Esophagus muscularis mucosa (tissue), 4 donors: ENCODE data around the gene MGAT5B. TPM values are rescaled to one million over a fixed set of nuclear protein-coding genes. Genes with fewer than 3 reads are reported as not detected.

Experiments
- DNase-seq: peaks from one replicate; pipeline ENCODE4 v3.0.0-alpha.2; 2017; ENCODE audit errors: extremely low spot score
- H3K27ac ChIP-seq, 4 donors: fragments of 200-600 bp; sonication (generic); replicated peaks in 1 of 4; 1 replicate in 3 of 4; 2 replicates in 1 of 4; pipeline ENCODE4 v1.5.1; 2016 to 2019; ENCODE audit warnings: mild to moderate bottlenecking in 1 of 4
- H3K27me3 ChIP-seq, 4 donors: fragments of 200-600 bp; sonication (generic); one replicate each; pipeline versions ENCODE4 v1.5.1 to v1.6.0; 2016 to 2019
- H3K36me3 ChIP-seq, 4 donors: fragments of 200-600 bp; sonication (generic); one replicate each; pipeline ENCODE4 v1.5.1; 2016 to 2019
- H3K4me1 ChIP-seq, 4 donors: fragments of 200-600 bp; sonication (generic); one replicate each; pipeline ENCODE4 v1.5.1; 2016 to 2019
- H3K4me3 ChIP-seq, 4 donors: fragments of 200-600 bp; sonication (generic); 1 replicate in 2 of 4; 2 replicates in 2 of 4; pipeline ENCODE4 v1.5.1; 2016 to 2019; ENCODE audit warnings: mild to moderate bottlenecking in 4 of 4, moderate library complexity in 1 of 4
- H3K9me3 ChIP-seq, 4 donors: fragments of 200-600 bp; sonication (generic); 1 replicate in 3 of 4; 2 replicates in 1 of 4; pipeline ENCODE4 v1.5.1; 2016 to 2019
- CTCF ChIP-seq, 3 experiments: fragments of 200-600 bp in 2 of 3; fragments of 450-650 bp in 1 of 3; sonication (generic) in 2 of 3; IDR thresholded peaks; one replicate each; pipeline ENCODE4 v1.5.1; 2017 to 2019; ENCODE audit warnings: antibody characterized with exemption in 3 of 3, mild to moderate bottlenecking in 2 of 3, moderate library complexity in 1 of 3
- EP300 ChIP-seq: sonication (generic); formaldehyde crosslinking; IDR thresholded peaks from one replicate; pipeline ENCODE4 v1.6.1; 2017; ENCODE audit warnings: antibody characterized with exemption
- POLR2A ChIP-seq: fragments of 450-650 bp; IDR thresholded peaks from one replicate; pipeline ENCODE4 v1.6.1; 2017; ENCODE audit warnings: antibody characterized with exemption, moderate library complexity, mild to moderate bottlenecking, low read depth
- POLR2AphosphoS5 ChIP-seq, 2 donors: sonication (generic); formaldehyde crosslinking; IDR thresholded peaks; one replicate each; pipeline ENCODE4 v1.6.1; 2017; ENCODE audit warnings: antibody characterized with exemption in 2 of 2
- WGBS: methylation state at CpG from one replicate; pipeline ENCODE4 v1.1.5; 2018; 5-methylcytosine and 5-hydroxymethylcytosine counted together
- intact Hi-C: fragments of 100-400 bp; cut with DNase I; formaldehyde crosslinking; loops from one replicate; pipeline ENCODE4 v1.15.1; 2023
- total RNA-seq, 4 donors: library from RNA; depleted of rRNA; stranded (reverse); fragments of >200 nt; gene quantifications; one replicate each; pipeline versions ENCODE4 v1.1.0 to v1.2.1, GENCODE V29; 2016

Gene MGAT5B
- total RNA-seq, 4 donors from 2014 or later = under 0.01 to 1.7 (median 0.43) TPM

GRCh38 chr17:76927982-76928381 is 59.8 kb downstream of the MGAT5B start:
- Histone ChIP-seq H3K4me3 (no peak overlapping the region), H3K9me3 (no peaks in the 10 kb centered on the region), H3K36me3 (no peaks in the 10 kb centered on the region), H3K27me3 (peaks cover 0 to 18% (median 0%) of the 10 kb centered on the region in 4 donors), H3K27ac (no peak overlapping the region), H3K4me1 (peaks cover 0 to 15% (median 8%) of the 10 kb centered on the region in 4 donors)
- DNase-seq = no peak
- no peak for TF ChIP-seq POLR2A
- no peak for TF ChIP-seq CTCF (IDR thresholded peaks at IDR 0.05)
- no peak for TF ChIP-seq POLR2AphosphoS5 (IDR thresholded peaks at IDR 0.05)
- WGBS = 88% methylated on average over 4 of the region's 4 CpGs
- intact Hi-C loops = no loop called here

GRCh38 chr17:76929148-76929547 is 60.9 kb downstream of the MGAT5B start:
- no peak for DNase-seq
- no peaks in the 10 kb centered on the region for H3K9me3 ChIP-seq
- no peak overlapping the region for H3K4me3 ChIP-seq
- intact Hi-C loops = no loop called here
- WGBS = 91% methylated on average over 3 of the region's 3 CpGs
- H3K4me1 ChIP-seq = peaks cover 0 to 15% (median 8%) of the 10 kb centered on the region in 4 donors
- peaks cover 0 to 7% (median 0%) of the 10 kb centered on the region in 4 donors for H3K27me3 ChIP-seq
- H3K36me3 ChIP-seq = no peaks in the 10 kb centered on the region
- TF ChIP-seq POLR2A (no peak), EP300 (no peak), POLR2AphosphoS5 (IDR thresholded peaks at IDR 0.05) (no peak), CTCF (IDR thresholded peaks at IDR 0.05) (no peak)
- H3K27ac ChIP-seq = no peak overlapping the region

- Histone ChIP-seq H3K27ac (no peak overlapping the region), H3K4me1 (peaks cover 0 to 15% (median 8%) of the 10 kb centered on the region in 4 donors), H3K4me3 (no peak overlapping the region), H3K27me3 (peaks cover 0 to 2% (median 0%) of the 10 kb centered on the region in 4 donors), H3K9me3 (no peaks in the 10 kb centered on the region), H3K36me3 (no peaks in the 10 kb centered on the region)
- 69% methylated on average over 2 of the region's 2 CpGs for WGBS
- no peak for TF ChIP-seq POLR2AphosphoS5 (IDR thresholded peaks at IDR 0.05)
- DNase-seq = no peak
- intact Hi-C loops = no loop called here
Measured at GRCh38 chr17:76929601-76930000, 61.4 kb downstream of the MGAT5B start.

- no peak for DNase-seq
- H3K27me3 ChIP-seq = no peaks in the 10 kb centered on the region
- TF ChIP-seq POLR2AphosphoS5 (IDR thresholded peaks at IDR 0.05) = no peak
- TF ChIP-seq POLR2A = no peak
- no peak for TF ChIP-seq CTCF (IDR thresholded peaks at IDR 0.05)
- no peak for TF ChIP-seq EP300
- no peaks in the 10 kb centered on the region for H3K9me3 ChIP-seq
- H3K36me3 ChIP-seq = no peaks in the 10 kb centered on the region
- H3K27ac ChIP-seq = no peak overlapping the region
- H3K4me1 ChIP-seq = peaks cover 0 to 15% (median 8%) of the 10 kb centered on the region in 4 donors
- no peak overlapping the region for H3K4me3 ChIP-seq
- WGBS = 84% methylated on average over 5 of the region's 6 CpGs
- intact Hi-C loops = no loop called here
Measured at GRCh38 chr17:76930107-76930506, 61.9 kb downstream of the MGAT5B start.

- intact Hi-C loops = no loop called here
- Histone ChIP-seq H3K4me3 (no peak overlapping the region), H3K9me3 (no peaks in the 10 kb centered on the region), H3K27ac (no peak overlapping the region), H3K27me3 (peaks cover 0 to 4% (median 0%) of the 10 kb centered on the region in 4 donors), H3K36me3 (no peaks in the 10 kb centered on the region), H3K4me1 (peaks cover 0 to 6% (median 0%) of the 10 kb centered on the region in 4 donors)
- 79% methylated on average over 20 of the region's 36 CpGs for WGBS
- no peak for TF ChIP-seq POLR2A
- no peak for TF ChIP-seq POLR2AphosphoS5 (IDR thresholded peaks at IDR 0.05)
- no peak for TF ChIP-seq EP300
- TF ChIP-seq CTCF (IDR thresholded peaks at IDR 0.05) = no peak
- no peak for DNase-seq
Measured at GRCh38 chr17:76932402-76933333, 64.5 kb downstream of the MGAT5B start.
